AG04450 (cell line): Measurements from ENCODE around the gene IL1F10. TPM values are rescaled to one million over a fixed set of nuclear protein-coding genes. Genes with fewer than 3 reads are reported as not detected.

Experiments used
- CTCF ChIA-PET: fragments of 300-600, 350-600 bp; formaldehyde crosslinking; extraction: SDS; loops from one replicate; lab custom pipeline; 2022; ENCODE audit warnings: antibody characterized with exemption, inconsistent platforms; lab: Charles Lee
- POLR2A ChIA-PET: fragments of 350-600 bp; formaldehyde crosslinking; extraction: SDS; loops from one replicate; lab custom pipeline; 2021; ENCODE audit warnings: antibody characterized with exemption, inconsistent platforms; lab: Yijun Ruan, JAX
- DNase-seq: peaks from one replicate; pipeline ENCODE4 v3.0.0-alpha.2; 2011; ENCODE audit warnings: low read depth, low spot score
- H3K27ac ChIP-seq: one replicate; pipeline ENCODE4 v1.5.1; 2012; ENCODE audit warnings: low read depth, low read length, control low read depth
- H3K27me3 ChIP-seq: one replicate; pipeline ENCODE4 v1.6.0; 2012; ENCODE audit warnings: low read length; ENCODE audit not compliant: control insufficient read depth, insufficient read depth
- H3K4me3 ChIP-seq: 2 replicates; pipeline ENCODE4 v1.5.1; 2011; ENCODE audit warnings: mild to moderate bottlenecking, low read depth, low read length, control low read depth
- H3K9me3 ChIP-seq: 2 replicates; pipeline ENCODE4 v1.5.1; 2012; ENCODE audit warnings: low read length; ENCODE audit not compliant: control insufficient read depth, insufficient read depth
- polyA plus RNA-seq: library from polyadenylated mRNA; depleted of rRNA; stranded (reverse); fragments of >200 nt; gene quantifications from 2 replicates; pipeline ENCODE4 v1.2.3, GENCODE V29; 2011
- TF ChIP-seq, protein P1 (sequence below): IDR thresholded peaks from 2 replicates; pipeline ENCODE4 v1.5.1; 2011; ENCODE audit warnings: low read depth, low read length, control low read depth, inconsistent platforms

IL1F10 gene
- polyA plus RNA-seq, 1 experiment: not detected

- DNase-seq: no peak
- TF ChIP-seq, protein P1, sequence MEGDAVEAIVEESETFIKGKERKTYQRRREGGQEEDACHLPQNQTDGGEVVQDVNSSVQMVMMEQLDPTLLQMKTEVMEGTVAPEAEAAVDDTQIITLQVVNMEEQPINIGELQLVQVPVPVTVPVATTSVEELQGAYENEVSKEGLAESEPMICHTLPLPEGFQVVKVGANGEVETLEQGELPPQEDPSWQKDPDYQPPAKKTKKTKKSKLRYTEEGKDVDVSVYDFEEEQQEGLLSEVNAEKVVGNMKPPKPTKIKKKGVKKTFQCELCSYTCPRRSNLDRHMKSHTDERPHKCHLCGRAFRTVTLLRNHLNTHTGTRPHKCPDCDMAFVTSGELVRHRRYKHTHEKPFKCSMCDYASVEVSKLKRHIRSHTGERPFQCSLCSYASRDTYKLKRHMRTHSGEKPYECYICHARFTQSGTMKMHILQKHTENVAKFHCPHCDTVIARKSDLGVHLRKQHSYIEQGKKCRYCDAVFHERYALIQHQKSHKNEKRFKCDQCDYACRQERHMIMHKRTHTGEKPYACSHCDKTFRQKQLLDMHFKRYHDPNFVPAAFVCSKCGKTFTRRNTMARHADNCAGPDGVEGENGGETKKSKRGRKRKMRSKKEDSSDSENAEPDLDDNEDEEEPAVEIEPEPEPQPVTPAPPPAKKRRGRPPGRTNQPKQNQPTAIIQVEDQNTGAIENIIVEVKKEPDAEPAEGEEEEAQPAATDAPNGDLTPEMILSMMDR: no peak
- ChIA-PET CTCF (interaction anchor here (1.7 kb wide), 1 partner anchor 55 kb away, joined by 5 read pairs; no protein-coding TSS in a partner anchor), POLR2A (no interaction called here)
- H3K27ac ChIP-seq: no peak overlapping the region
- no peaks in the 10 kb centered on the region for H3K9me3 ChIP-seq
- H3K4me3 ChIP-seq: no peak overlapping the region
- peaks cover 11% of the 10 kb centered on the region for H3K27me3 ChIP-seq
These were observed 15.5 kb downstream of the IL1F10 start for GRCh38 chr2:113083296-113083695.

- Histone ChIP-seq H3K27me3 (peaks cover 11% of the 10 kb centered on the region), H3K27ac (no peak overlapping the region), H3K4me3 (no peak overlapping the region), H3K9me3 (no peaks in the 10 kb centered on the region)
- CTCF ChIA-PET: interaction anchor here (1.7 kb wide), 1 partner anchor 54 kb away, joined by 5 read pairs; no protein-coding TSS in a partner anchor
- no peak for DNase-seq
- TF ChIP-seq, protein P1: peak; percentile 37
- POLR2A ChIA-PET: no interaction called here
These were observed 16.7 kb downstream of the IL1F10 start for GRCh38 chr2:113084249-113085000.

DNA sequence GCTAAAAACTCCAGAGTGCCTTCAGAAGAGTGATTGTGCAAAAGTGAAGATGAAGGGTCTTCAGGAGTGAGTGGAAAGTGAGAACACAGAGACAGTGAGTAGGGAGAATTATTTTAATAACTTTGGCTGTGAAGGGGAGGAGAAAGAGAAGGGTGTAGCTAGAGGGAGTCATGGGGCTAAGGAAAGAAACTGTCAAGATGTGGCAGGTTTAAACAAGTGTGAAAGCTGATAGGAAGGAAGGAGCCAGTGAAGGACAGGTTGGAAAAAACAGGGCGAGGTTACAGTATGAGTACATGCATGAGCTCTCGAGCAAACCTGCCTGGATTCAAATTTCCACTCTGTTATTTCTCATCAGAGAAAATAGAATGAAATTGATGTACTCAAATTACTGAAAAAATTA is 17.8 kb downstream of the IL1F10 start:
- H3K4me3 ChIP-seq: no peak overlapping the region
- H3K27ac ChIP-seq: no peak overlapping the region
- no peak for DNase-seq
- TF ChIP-seq, protein P1: no peak
- peaks cover 11% of the 10 kb centered on the region for H3K27me3 ChIP-seq
- ChIA-PET POLR2A (no interaction called here), CTCF (interaction anchor here (0.7 kb wide), 1 partner anchor 304 kb away, joined by 3 read pairs; no protein-coding TSS in a partner anchor)
- no peaks in the 10 kb centered on the region for H3K9me3 ChIP-seq

- peaks cover 9% of the 10 kb centered on the region for H3K27me3 ChIP-seq
- ChIA-PET CTCF (interaction anchor here (1.0 kb wide), 1 partner anchor 48 kb away, joined by 3 read pairs; no protein-coding TSS in a partner anchor), POLR2A (interaction anchor here (0.5 kb wide), 1 partner anchor 269 kb away, joined by 3 read pairs; no protein-coding TSS in a partner anchor)
- TF ChIP-seq, protein P1: no peak
- no peak for DNase-seq
- no peak overlapping the region for H3K27ac ChIP-seq
- no peak overlapping the region for H3K4me3 ChIP-seq
- no peaks in the 10 kb centered on the region for H3K9me3 ChIP-seq
These were observed 20.6 kb downstream of the IL1F10 start for GRCh38 chr2:113088213-113088992.

DNA sequence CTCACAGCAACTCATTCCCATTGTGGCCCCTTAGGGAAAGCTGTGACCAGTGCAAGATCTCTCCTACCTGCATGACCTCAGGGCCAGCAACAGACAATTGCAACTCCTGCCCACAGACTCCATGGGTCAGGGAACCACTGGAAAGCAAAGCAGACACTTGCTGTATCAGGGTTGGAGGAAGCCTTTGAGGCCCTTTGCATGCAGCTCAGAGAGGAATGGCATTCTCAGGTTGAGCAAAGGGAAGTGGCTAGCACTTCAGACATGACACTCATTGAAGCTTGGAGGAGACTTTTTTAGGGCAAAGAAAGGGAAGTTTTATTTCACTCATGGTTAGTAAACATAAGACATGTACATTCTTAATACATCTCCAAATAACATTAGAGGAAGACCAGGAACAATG is 22.1 kb downstream of the IL1F10 start:
- Histone ChIP-seq H3K27me3 (peaks cover 3% of the 10 kb centered on the region), H3K27ac (no peak overlapping the region), H3K9me3 (no peaks in the 10 kb centered on the region), H3K4me3 (no peak overlapping the region)
- CTCF ChIA-PET: interaction anchor here (0.6 to 1.1 kb wide), 2 partner anchors 10 to 48 kb away, joined by 3 to 5 read pairs; no protein-coding TSS in a partner anchor
- POLR2A ChIA-PET: no interaction called here
- TF ChIP-seq, protein P1: no peak
- DNase-seq: no peak
